Testis (tissue), 5 donors: ENCODE measurements around the gene FAM236C. TPM values are rescaled to one million over a fixed set of nuclear protein-coding genes. Genes with fewer than 3 reads are reported as not detected.
"Not testable (repeated sequence)": the region's sequence is repeated elsewhere in the genome, so short reads cannot be mapped to it uniquely, and the experiment has no call there.

Experiments
- DNase-seq: peaks from one replicate; pipeline ENCODE4 v3.0.0-alpha.2; 2019
- H3K27ac ChIP-seq, 2 donors: fragments of 200-600 bp; sonication (generic); one replicate each; pipeline ENCODE4 v1.5.1; 2019
- H3K27me3 ChIP-seq: fragments of 200-600 bp; sonication (generic); one replicate; pipeline ENCODE4 v1.5.1; 2019
- H3K36me3 ChIP-seq: fragments of 200-600 bp; sonication (generic); one replicate; pipeline ENCODE4 v1.5.1; 2017; ENCODE audit warnings: low read depth; ENCODE audit errors: missing control alignments
- H3K4me1 ChIP-seq: fragments of 200-600 bp; sonication (generic); one replicate; pipeline ENCODE4 v1.5.1; 2019
- H3K4me3 ChIP-seq, 2 donors: fragments of 200-600 bp; sonication (generic); one replicate each; pipeline ENCODE4 v1.5.1; 2017 to 2019
- H3K9me3 ChIP-seq: fragments of 200-600 bp; sonication (generic); one replicate; pipeline ENCODE4 v1.5.1; 2017
- WGBS, 2 donors: methylation state at CpG; one replicate each; pipeline ENCODE4 v1.1.5; 2018; 5-methylcytosine and 5-hydroxymethylcytosine counted together
- intact Hi-C: fragments of 100-400 bp; cut with DNase I; formaldehyde crosslinking; loops from one replicate; pipeline ENCODE4 v1.15.1; 2023; ENCODE audit warnings: low total_unique reads
- long read RNA-seq, 2 donors: transcript quantifications; one replicate each; lab custom pipeline, GENCODE V29; 2026
- polyA plus RNA-seq: library from polyadenylated mRNA; stranded (reverse); fragments of 350-450 nt; fragmentation: Illumina TruSeq; extraction: RNeasy Lipid Tissue Mini Kit (QIAGEN cat#74804); gene quantifications from one replicate; pipeline ENCODE4 v1.2.3, GENCODE V29; 2014; ENCODE audit warnings: low read depth, low replicate concordance; ENCODE audit not compliant: insufficient read depth
- total RNA-seq, 2 donors: library from RNA; depleted of rRNA; stranded (reverse); fragments of >200 nt; gene quantifications; one replicate each; pipeline ENCODE4 v1.2.3, GENCODE V29; 2016

FAM236C gene
- total RNA-seq (not detected), polyA plus RNA-seq (3.4 TPM)
- long read RNA-seq, donor 1: 0 reads
- long read RNA-seq, donor 2: 0 reads

- H3K4me1 ChIP-seq, DNase-seq, H3K27me3 ChIP-seq, intact Hi-C loops, H3K9me3 ChIP-seq, H3K27ac ChIP-seq, H3K4me3 ChIP-seq, H3K36me3 ChIP-seq: not testable (repeated sequence)
- WGBS, 2 donors: no CpG with 5 or more reads among the region's 13 CpGs
Observed at GRCh38 chrX:72912315-72912714, at the start of gene FAM236C. TSS of gene FAM236C (plus strand) at chrX:72912615. CDS start at chrX:72912715, 100 bp downstream.

GRCh38 chrX:72882898-72883297 is 29.5 kb upstream of the FAM236C start:
- H3K4me3 ChIP-seq, DNase-seq, H3K9me3 ChIP-seq, intact Hi-C loops, H3K27ac ChIP-seq, H3K4me1 ChIP-seq, H3K27me3 ChIP-seq, H3K36me3 ChIP-seq: not testable (repeated sequence)
- no CpG with 5 or more reads among the region's 2 CpGs for WGBS, 2 donors

- H3K27ac ChIP-seq, H3K27me3 ChIP-seq, H3K9me3 ChIP-seq, H3K4me1 ChIP-seq, H3K4me3 ChIP-seq, intact Hi-C loops, DNase-seq, H3K36me3 ChIP-seq: not testable (repeated sequence)
- no CpG with 5 or more reads among the region's 14 CpGs for WGBS, 2 donors
Observed at GRCh38 chrX:72889740-72890139, 22.7 kb upstream of the FAM236C start.

GRCh38 chrX:72916096-72916495 is 3.7 kb downstream of the FAM236C start:
- H3K27me3 ChIP-seq, DNase-seq, H3K9me3 ChIP-seq, H3K4me1 ChIP-seq, H3K36me3 ChIP-seq, H3K4me3 ChIP-seq, H3K27ac ChIP-seq, intact Hi-C loops: not testable (repeated sequence)
- 100% methylated on average over 2 of the region's 5 CpGs; no CpG with 5 or more reads in 1 of the 2 donors for WGBS, 2 donors

- H3K4me3 ChIP-seq, H3K4me1 ChIP-seq, H3K36me3 ChIP-seq, H3K27ac ChIP-seq, H3K9me3 ChIP-seq, DNase-seq, intact Hi-C loops, H3K27me3 ChIP-seq: not testable (repeated sequence)
- no CpG with 5 or more reads among the region's 1 CpG for WGBS, 2 donors
Observed at GRCh38 chrX:72932283-72932682, 19.9 kb downstream of the FAM236C start.

- H3K27ac ChIP-seq, H3K9me3 ChIP-seq, H3K4me3 ChIP-seq, DNase-seq, intact Hi-C loops, H3K4me1 ChIP-seq, H3K36me3 ChIP-seq, H3K27me3 ChIP-seq: not testable (repeated sequence)
- WGBS, 2 donors: no CpG with 5 or more reads among the region's 7 CpGs
Observed at GRCh38 chrX:72936455-72936854, 24.0 kb downstream of the FAM236C start.

- DNase-seq, H3K27me3 ChIP-seq, intact Hi-C loops, H3K36me3 ChIP-seq, H3K4me3 ChIP-seq, H3K27ac ChIP-seq, H3K9me3 ChIP-seq, H3K4me1 ChIP-seq: not testable (repeated sequence)
- no CpG with 5 or more reads among the region's 8 CpGs for WGBS, 2 donors
Observed at GRCh38 chrX:72936882-72937455, 24.6 kb downstream of the FAM236C start.

GRCh38 chrX:72937906-72938305 is 25.5 kb downstream of the FAM236C start, which contains the start of gene FAM236A:
TSS of gene FAM236A (plus strand) at chrX:72938206. CDS start at chrX:72938263, 57 bp downstream.
- H3K27me3 ChIP-seq, H3K4me3 ChIP-seq, H3K9me3 ChIP-seq, H3K27ac ChIP-seq, intact Hi-C loops, DNase-seq, H3K4me1 ChIP-seq, H3K36me3 ChIP-seq: not testable (repeated sequence)
- no CpG with 5 or more reads among the region's 15 CpGs for WGBS, 2 donors

GRCh38 chrX:72942272-72942671 is 29.9 kb downstream of the FAM236C start:
- DNase-seq, H3K36me3 ChIP-seq, H3K4me1 ChIP-seq, H3K4me3 ChIP-seq, H3K9me3 ChIP-seq, intact Hi-C loops, H3K27me3 ChIP-seq, H3K27ac ChIP-seq: not testable (repeated sequence)
- WGBS, 2 donors: no CpG with 5 or more reads among the region's 6 CpGs

GRCh38 chrX:72943035-72943818 is 30.8 kb downstream of the FAM236C start:
- DNase-seq, intact Hi-C loops, H3K4me3 ChIP-seq, H3K27me3 ChIP-seq, H3K9me3 ChIP-seq, H3K27ac ChIP-seq, H3K36me3 ChIP-seq, H3K4me1 ChIP-seq: not testable (repeated sequence)
- WGBS, 2 donors: no CpG with 5 or more reads among the region's 44 CpGs

GRCh38 chrX:72943819-72944169 is 31.4 kb downstream of the FAM236C start, which contains the start of gene DMRTC1:
TSS of gene DMRTC1 (minus strand) at chrX:72943837. CDS start at chrX:72875694, 68,143 bp downstream.
- intact Hi-C loops, H3K27me3 ChIP-seq, H3K36me3 ChIP-seq, H3K9me3 ChIP-seq, H3K27ac ChIP-seq, H3K4me3 ChIP-seq, DNase-seq, H3K4me1 ChIP-seq: not testable (repeated sequence)
- no CpG with 5 or more reads among the region's 15 CpGs for WGBS, 2 donors

GRCh38 chrX:72959971-72960370 is 47.6 kb downstream of the FAM236C start:
- H3K4me3 ChIP-seq, intact Hi-C loops, H3K36me3 ChIP-seq, H3K27ac ChIP-seq, H3K4me1 ChIP-seq, DNase-seq, H3K9me3 ChIP-seq, H3K27me3 ChIP-seq: not testable (repeated sequence)
- no CpG with 5 or more reads among the region's 9 CpGs for WGBS, 2 donors
